Right ventricle myocardium inferior (tissue), 1 donor: ENCODE measurements around the gene MIEF1. TPM values are rescaled to one million over a fixed set of nuclear protein-coding genes. Genes with fewer than 3 reads are reported as not detected.

Experiments used
- ATAC-seq: fragments of 200-7000 bp; cut with Tn5 transposase; one replicate; pipeline ENCODE4 v1.9.1; 2020; ENCODE audit warnings: mild to moderate bottlenecking, moderate library complexity
- DNase-seq: peaks from one replicate; pipeline ENCODE4 v3.0.0; 2021; ENCODE audit errors: missing footprints
- intact Hi-C: fragments of 100-400 bp; cut with DNase I; formaldehyde crosslinking; loops from one replicate; pipeline ENCODE4 v1.11.0; 2022
- total RNA-seq: library from RNA; stranded (reverse); fragmentation: NEBNext Ultra II Directional; extraction: Animal tissue kit (Norgen Biotek cat#: 25700); gene quantifications from one replicate; pipeline ENCODE4 v1.2.1, GENCODE V29; 2021
- donor health status: DM: no; HTN: yes; CAD: no; lungs with severe emphysema.

The MIEF1 gene
- total RNA-seq, 1 donor from 2014 or later: 17.3 TPM

GRCh38 chr22:39534591-39535356 lies 32.7 kb downstream of the MIEF1 start:
- intact Hi-C loops: loop anchor here (2.0 to 5.0 kb wide), 3 partner anchors 217 to 812 kb away; partner anchors contain the start of genes ADSL and RPL3
- ATAC-seq: peak; percentile 27
- DNase-seq: peak; percentile 95

GRCh38 chr22:39535357-39535725 lies 33.3 kb downstream of the MIEF1 start:
- intact Hi-C loops: loop anchor here (2.0 kb wide), 1 partner anchor 811 kb away; the partner anchor contains the start of gene ADSL
- peak; percentile 61 for DNase-seq
- no peak for ATAC-seq

GRCh38 chr22:39535831-39536449 lies 33.9 kb downstream of the MIEF1 start:
- no peak for ATAC-seq
- intact Hi-C loops: loop anchor here (2.0 kb wide), 1 partner anchor 811 kb away; the partner anchor contains the start of gene ADSL
- DNase-seq: peak; percentile 58

GRCh38 chr22:39536711-39537110 lies 34.6 kb downstream of the MIEF1 start:
- DNase-seq (peak; percentile 25), ATAC-seq (no peak)
- intact Hi-C loops: no loop called here

- intact Hi-C loops: no loop called here
Observed at GRCh38 chr22:39537975-39538374, 35.9 kb downstream of the MIEF1 start.

DNA sequence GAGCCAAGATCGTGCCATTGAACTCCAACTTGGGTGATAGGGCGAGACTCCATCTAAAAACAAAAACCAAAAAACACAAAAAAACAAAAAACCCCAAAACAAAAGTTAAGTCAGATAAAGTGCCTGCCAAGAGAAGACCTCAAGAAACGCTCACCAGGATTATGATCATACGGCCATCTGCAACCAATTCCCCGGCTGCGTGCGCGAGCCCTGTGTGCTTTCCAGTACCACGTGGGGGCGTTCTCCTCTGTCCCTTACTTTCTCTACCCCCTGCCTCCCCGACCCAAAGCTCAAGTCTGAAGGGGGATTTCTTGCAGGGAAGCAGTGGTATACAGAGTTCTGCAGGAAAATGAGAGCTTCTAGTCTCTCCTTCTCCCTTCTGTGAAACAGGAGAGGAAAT lies 41.0 kb downstream of the MIEF1 start:
- ATAC-seq (no peak), DNase-seq (no peak)
- intact Hi-C loops: no loop called here

More at GRCh38 chr22:39537975-39538374, 35.9 kb downstream of the MIEF1 start:
- DNase-seq: no peak
- ATAC-seq: no peak

DNA sequence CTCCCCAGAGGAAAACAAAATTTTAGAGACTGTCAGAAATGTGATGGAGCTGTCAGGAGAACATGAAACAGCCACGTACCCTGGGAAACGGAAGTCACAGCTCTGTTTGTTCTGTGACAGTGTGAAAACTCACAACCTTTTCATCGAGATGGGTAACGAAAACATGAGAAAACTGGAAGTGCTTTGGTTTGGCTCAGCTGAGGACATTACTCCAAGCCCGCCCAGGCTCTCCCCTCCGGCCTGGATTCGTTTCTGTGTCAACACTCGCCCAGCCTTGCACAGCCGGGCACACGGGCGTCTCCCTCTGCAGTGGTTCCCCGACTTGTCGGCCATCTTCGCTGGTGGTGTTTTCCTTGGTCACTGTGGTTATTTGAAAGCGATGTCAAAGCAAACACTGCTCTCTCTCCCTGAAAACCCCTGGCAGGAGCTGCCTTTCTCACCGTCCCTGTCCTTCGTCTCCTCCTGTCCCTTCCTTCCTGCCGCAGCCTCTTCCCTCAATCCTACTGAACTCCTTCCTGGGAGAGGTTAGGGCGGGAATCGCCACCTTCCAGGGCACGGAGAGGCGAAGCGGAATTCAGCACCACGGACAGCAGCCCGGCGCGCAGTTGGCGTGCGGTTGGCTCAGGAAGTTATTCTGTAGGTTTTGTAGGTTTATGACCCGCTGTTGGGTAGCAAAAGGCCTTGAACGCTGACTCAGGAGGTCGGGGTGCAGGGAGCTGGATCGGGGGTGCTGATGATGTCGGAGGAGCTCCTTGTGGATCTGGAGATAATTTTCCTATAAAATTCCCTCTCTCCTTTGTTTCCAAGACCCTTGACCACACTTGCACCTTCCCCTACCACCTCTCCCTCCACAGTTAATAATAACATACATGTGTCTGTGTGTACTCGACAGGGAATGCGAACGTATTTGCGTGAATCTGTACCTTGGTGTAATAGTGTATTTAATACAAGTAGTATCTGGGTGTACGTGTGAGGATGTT lies 43.6 kb downstream of the MIEF1 start:
- no peak for ATAC-seq
- no peak for DNase-seq
- intact Hi-C loops: no loop called here

GRCh38 chr22:39546889-39547586 lies 44.9 kb downstream of the MIEF1 start:
- DNase-seq (no peak), ATAC-seq (no peak)
- intact Hi-C loops: no loop called here

- DNase-seq (peak; percentile 2), ATAC-seq (no peak)
- intact Hi-C loops: no loop called here
Observed at GRCh38 chr22:39547587-39547947, 45.5 kb downstream of the MIEF1 start.

DNA sequence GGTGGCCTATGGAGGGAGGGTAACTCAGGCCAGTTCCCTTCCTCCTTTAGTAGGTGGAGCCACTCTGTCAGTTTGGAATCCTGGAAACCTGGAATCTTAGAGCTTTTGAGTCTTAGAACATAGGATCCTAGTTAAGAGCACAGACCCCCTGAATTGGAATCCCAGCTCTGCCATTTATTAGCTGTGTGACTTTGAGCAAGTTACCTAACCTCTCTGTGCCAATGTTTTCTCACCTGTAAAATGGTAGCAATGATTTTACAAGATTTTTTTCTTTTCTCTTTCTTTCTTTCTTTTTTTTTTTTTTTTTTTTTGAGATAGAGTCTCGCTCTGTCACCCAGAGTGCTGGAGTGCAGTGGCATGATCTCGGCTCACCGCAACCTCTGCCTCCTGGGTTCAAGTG lies 51.3 kb downstream of the MIEF1 start:
- DNase-seq: peak; percentile 1
- intact Hi-C loops: no loop called here
- ATAC-seq: no peak

DNA sequence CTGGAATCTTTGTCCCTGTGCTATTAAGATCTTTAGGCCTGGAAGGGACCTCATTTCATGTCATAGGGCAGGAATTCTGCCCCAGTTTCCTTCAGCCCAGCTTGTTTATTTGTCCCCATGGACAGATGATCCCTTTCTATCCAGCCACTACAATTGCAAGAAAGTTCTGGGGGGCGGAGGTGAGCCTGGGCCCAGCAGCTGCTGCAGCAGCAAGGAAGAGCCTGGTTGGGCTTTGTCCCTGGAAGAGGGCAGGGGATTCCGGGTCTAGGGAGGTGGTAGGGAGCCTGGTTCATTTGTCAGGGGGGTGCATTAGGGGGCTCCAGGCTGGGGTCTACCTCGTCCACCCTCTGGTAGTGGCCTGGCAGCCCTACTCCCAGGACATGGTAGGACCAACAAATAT lies 52.1 kb downstream of the MIEF1 start:
- intact Hi-C loops: no loop called here
- ATAC-seq: no peak
- no peak for DNase-seq

- DNase-seq: peak; percentile 62
- intact Hi-C loops: loop anchor here (5.0 kb wide), 1 partner anchor 480 kb away; no protein-coding TSS in a partner anchor
- no peak for ATAC-seq
Observed at GRCh38 chr22:39556970-39557841, 55.1 kb downstream of the MIEF1 start.

DNA sequence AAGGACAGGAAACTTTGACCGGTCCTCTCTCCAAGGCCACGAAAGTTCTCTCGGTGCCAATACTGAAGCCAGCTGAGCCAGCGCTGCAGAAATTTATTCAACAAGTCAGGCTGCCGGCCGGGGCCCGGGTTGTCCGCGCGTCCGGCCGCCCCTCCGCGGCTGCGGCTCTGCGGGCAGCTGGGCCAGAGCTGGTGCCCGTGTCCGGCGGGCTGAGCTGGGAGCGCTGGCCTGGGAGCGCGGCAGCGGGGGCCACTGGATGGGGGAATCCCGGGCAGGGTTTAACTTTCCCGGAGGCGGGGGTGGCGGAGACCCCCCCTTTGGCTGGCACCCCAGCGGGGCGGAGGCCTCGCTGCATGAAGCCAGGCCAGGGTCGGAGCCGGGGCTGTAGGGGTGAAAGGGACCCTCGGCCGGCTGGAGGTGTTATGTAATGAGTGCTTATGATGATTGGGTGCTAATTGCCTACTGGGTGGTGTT lies 56.2 kb downstream of the MIEF1 start:
- intact Hi-C loops: loop anchor here (5.0 kb wide), 1 partner anchor 479 kb away; no protein-coding TSS in a partner anchor
- ATAC-seq (no peak), DNase-seq (peak; percentile 28)

DNA sequence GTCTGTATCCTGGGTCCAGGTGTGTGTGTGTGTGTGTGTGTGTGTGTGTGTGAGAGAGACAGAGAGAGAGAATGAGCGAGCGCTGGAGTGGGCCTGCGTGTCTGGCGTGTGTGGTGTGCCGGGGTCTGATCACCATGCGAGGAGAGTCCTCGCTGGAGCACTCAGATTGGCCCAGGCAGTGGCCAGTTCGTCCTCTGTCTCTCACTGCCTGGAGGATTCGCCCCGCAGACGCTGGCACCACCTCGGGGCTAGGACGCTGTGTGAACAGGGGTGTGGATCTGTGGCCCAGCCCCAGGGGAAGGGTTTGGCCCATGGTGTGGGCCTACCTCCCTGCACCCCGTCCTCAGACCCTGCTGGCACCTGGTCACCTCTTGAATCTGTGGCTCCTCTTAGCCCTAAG lies 56.9 kb downstream of the MIEF1 start:
- intact Hi-C loops: loop anchor here (5.0 kb wide), 1 partner anchor 478 kb away; no protein-coding TSS in a partner anchor
- no peak for ATAC-seq
- DNase-seq: no peak

DNA sequence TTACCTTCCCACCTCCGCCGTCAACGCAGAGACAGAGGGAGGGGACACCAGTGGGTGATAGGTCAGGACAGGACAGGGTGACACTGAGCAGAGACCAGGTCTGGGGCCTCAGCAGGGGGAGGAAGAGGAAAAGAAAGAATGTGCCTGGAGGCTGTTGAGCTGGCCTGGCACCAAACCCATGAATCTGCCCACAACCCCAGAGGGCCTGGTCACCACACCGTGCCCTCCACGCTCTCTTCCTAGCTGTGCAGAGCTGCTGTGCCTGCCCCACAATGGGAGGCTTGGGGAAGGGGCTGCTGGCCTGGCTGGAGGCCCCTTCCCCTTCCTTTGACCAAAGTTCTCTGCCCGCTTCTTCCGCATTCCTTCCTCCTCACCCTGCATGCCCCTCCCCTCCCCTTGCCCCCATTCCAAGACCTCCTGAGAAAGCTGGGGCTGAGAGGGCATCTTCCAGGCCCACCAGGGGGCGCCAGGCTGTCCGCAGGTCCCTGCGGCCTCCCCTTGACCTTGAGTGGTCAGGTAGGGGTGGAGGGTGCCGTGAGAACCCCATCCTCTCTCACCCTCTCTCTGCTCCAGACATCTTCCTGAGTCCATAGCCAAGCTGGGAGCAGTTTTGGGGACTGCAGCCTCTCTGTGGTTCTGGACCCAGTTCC lies 57.5 kb downstream of the MIEF1 start:
- ATAC-seq (peak; percentile 11), DNase-seq (peak; percentile 17)
- intact Hi-C loops: loop anchor here (5.0 kb wide), 1 partner anchor 478 kb away; no protein-coding TSS in a partner anchor

DNA sequence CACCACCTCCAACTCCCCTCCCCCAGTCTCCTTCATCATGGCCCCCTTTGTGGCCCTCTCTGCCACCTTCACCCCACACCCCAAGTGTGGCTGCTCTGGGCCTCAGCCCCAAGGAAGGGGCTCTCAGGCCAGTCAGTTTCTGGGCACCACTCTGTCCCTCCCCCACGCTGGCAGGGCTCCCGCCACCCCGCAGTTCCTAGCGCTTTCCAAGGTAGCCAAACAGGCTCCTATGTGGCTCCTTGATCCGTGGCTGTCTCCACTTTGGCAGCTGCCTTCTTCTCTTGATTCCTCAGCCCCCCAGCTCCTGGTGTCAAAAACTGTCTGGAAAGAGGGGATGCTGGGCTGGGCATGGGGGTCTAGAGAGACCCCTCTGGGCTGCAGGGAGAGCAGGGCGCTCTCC lies 58.0 kb downstream of the MIEF1 start:
- ATAC-seq (no peak), DNase-seq (no peak)
- intact Hi-C loops: no loop called here
